Activated B cell treated with CpG ODN at 0.5 μM for 24 hours (primary cell): ENCODE data around the gene GLRX5. TPM values are rescaled to one million over a fixed set of nuclear protein-coding genes. Genes with fewer than 3 reads are reported as not detected.

Source experiments
- ATAC-seq: fragments of 200-7000 bp; cut with Tn5 transposase; one replicate; pipeline ENCODE4 v1.10.0; 2021; ENCODE audit warnings: low read depth, mild to moderate bottlenecking, moderate library complexity
- CTCF ChIA-PET: fragments of 350-600 bp; sonication (Branson Sonifier 250); formaldehyde crosslinking; loops from one replicate; lab custom pipeline; 2021; ENCODE audit warnings: antibody characterized with exemption; lab: Charles Lee
- POLR2A ChIA-PET: fragments of 350-600 bp; sonication (Branson Sonifier 250); formaldehyde crosslinking; loops from one replicate; lab custom pipeline; 2021; ENCODE audit warnings: antibody characterized with exemption; lab: Charles Lee
- DNase-seq: peaks from one replicate; pipeline ENCODE4 v3.0.0; 2022
- H3K27ac Mint-ChIP-seq: one replicate; pipeline ENCODE4 v1.8.0; 2020; ENCODE audit warnings: mixed read lengths
- H3K27me3 Mint-ChIP-seq: one replicate; pipeline ENCODE4 v1.8.0; 2021; ENCODE audit warnings: mixed read lengths
- H3K36me3 Mint-ChIP-seq: one replicate; pipeline ENCODE4 v1.8.0; 2021; ENCODE audit warnings: low read depth, mixed read lengths
- H3K4me1 Mint-ChIP-seq: one replicate; pipeline ENCODE4 v1.8.0; 2021; ENCODE audit warnings: mixed read lengths
- H3K4me3 Mint-ChIP-seq: one replicate; pipeline ENCODE4 v1.8.0; 2020; ENCODE audit warnings: mild to moderate bottlenecking, mixed read lengths
- H3K9me3 Mint-ChIP-seq: one replicate; pipeline ENCODE4 v1.8.0; 2020; ENCODE audit warnings: mixed read lengths
- intact Hi-C: fragments of 100-400 bp; cut with micrococcal nuclease; formaldehyde crosslinking; loops from one replicate; pipeline ENCODE4 v1.15.1; 2024
- total RNA-seq: library from RNA; stranded (reverse); gene quantifications from 2 replicates; pipeline ENCODE4 v1.2.3, GENCODE V29; 2022
- TF ChIP-seq, protein P1 (sequence below): fragments of 200-600 bp; IDR thresholded peaks from one replicate; pipeline ENCODE4 v1.8.0; 2022; ENCODE audit warnings: antibody characterized with exemption, mild to moderate bottlenecking

Gene GLRX5
- total RNA-seq, 1 donor from 2014 or later, result 20.5 TPM

DNA sequence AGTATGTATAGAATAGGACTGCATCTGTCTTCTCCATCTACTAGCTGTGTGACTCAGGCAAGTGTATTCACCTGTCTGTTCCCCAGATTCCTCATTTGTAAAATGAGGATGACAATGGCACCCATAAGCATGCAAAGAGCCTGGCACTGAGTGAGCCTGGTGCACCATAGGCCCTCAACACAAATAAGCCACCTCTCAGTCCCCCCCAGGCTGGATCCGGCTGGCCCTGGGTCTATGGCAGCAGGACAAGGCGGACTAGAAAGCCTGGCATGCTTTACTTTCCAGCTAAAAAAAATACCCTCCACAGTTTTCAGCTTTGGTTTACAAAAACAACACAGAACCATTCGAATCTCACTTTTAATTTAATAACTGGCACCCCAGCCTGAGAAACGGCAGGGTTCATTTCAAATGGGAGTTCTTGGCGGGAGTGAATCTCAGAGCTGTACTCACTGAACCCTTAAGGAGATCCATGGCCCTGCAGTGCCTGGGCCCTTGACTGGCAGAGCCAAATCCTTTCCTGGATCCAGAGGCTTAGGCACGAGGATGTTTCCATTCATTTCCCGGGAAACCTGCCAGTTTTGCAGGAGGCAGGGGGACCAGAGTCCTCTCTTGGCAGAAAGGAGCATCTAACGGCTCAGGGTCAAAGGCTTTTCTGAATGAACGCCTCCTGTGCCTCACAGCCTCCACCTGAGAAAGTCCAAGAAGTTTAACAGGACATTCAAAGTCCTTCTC lies 36.1 kb upstream of the GLRX5 start:
- TF ChIP-seq, protein P1, sequence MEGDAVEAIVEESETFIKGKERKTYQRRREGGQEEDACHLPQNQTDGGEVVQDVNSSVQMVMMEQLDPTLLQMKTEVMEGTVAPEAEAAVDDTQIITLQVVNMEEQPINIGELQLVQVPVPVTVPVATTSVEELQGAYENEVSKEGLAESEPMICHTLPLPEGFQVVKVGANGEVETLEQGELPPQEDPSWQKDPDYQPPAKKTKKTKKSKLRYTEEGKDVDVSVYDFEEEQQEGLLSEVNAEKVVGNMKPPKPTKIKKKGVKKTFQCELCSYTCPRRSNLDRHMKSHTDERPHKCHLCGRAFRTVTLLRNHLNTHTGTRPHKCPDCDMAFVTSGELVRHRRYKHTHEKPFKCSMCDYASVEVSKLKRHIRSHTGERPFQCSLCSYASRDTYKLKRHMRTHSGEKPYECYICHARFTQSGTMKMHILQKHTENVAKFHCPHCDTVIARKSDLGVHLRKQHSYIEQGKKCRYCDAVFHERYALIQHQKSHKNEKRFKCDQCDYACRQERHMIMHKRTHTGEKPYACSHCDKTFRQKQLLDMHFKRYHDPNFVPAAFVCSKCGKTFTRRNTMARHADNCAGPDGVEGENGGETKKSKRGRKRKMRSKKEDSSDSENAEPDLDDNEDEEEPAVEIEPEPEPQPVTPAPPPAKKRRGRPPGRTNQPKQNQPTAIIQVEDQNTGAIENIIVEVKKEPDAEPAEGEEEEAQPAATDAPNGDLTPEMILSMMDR, result no peak
- no peaks in the 10 kb centered on the region for H3K27me3 Mint-ChIP-seq
- peaks cover 96% of the 10 kb centered on the region for H3K4me1 Mint-ChIP-seq
- no peak for DNase-seq
- ATAC-seq, result no peak
- H3K4me3 Mint-ChIP-seq, result no peak overlapping the region
- intact Hi-C loops, result loop anchor here (5.0 kb wide), 1 partner anchor 36 kb away; no protein-coding TSS in a partner anchor
- CTCF ChIA-PET, result no interaction called here
- H3K36me3 Mint-ChIP-seq, result peaks cover 47% of the 10 kb centered on the region
- POLR2A ChIA-PET, result interaction anchor here (1.0 to 9.8 kb wide), 3 partner anchors 15 to 20 kb away, joined by 3 to 85 read pairs (median 4); partner anchors contain the start of gene SYNE3
- peak overlapping the region; percentile 50 for H3K27ac Mint-ChIP-seq
- no peaks in the 10 kb centered on the region for H3K9me3 Mint-ChIP-seq

DNA sequence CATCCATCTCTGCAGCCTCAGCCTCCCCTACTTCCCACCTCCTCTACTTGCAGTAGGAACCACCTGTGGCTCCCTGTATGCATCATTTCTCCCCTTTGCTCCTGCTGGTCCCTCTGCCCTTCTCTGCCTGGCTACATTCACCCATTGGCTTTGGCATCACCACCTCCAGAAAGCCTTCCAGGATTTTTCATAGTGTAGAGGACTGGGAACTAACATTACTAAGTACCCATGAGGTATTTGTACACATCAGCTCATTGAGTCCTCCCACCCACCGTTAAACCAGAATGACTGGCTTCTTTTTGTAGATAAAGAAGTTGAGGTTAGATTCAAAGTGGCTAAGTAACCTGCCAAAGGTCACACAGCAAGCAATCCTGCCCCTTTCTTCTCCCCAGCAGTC lies 35.5 kb upstream of the GLRX5 start:
- Mint-ChIP-seq H3K36me3 (peaks cover 50% of the 10 kb centered on the region), H3K4me1 (peaks cover 96% of the 10 kb centered on the region), H3K27ac (peak overlapping the region; percentile 71), H3K9me3 (no peaks in the 10 kb centered on the region), H3K4me3 (peak overlapping the region; percentile 25), H3K27me3 (no peaks in the 10 kb centered on the region)
- no peak for DNase-seq
- intact Hi-C loops, result loop anchor here (5.0 kb wide), 1 partner anchor 37 kb away; no protein-coding TSS in a partner anchor
- POLR2A ChIA-PET, result interaction anchor here (1.0 to 9.8 kb wide), 3 partner anchors 16 to 19 kb away, joined by 3 to 85 read pairs (median 4); partner anchors contain the start of gene SYNE3
- TF ChIP-seq, protein P1, result no peak
- ATAC-seq, result no peak
- CTCF ChIA-PET, result no interaction called here

DNA sequence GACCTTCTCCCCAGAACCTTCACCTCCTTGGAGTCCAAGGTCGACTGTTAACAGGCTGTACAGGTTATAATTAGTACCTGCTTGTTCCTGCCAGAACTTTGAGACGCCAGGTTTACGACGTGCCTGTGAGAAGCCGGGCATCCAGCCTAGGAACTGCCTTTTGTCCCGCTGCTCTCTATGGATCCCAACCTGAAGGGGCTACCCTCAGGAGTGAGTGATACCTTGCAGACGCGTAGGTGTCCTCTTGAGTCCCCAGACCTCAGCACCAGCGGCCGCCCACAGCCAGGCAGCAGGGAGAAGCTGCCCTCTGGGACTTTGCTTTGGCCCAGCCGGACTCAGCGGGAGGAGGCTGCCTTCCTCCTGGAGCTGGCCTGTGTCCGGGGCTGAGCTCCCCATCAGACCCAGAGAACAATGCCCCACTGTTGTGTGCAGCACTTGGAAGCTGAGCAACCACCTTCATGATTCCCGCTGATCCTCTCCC lies 34.6 kb upstream of the GLRX5 start:
- CTCF ChIA-PET, result no interaction called here
- intact Hi-C loops, result no loop called here
- no peaks in the 10 kb centered on the region for H3K27me3 Mint-ChIP-seq
- peaks cover 56% of the 10 kb centered on the region for H3K36me3 Mint-ChIP-seq
- DNase-seq (no peak), ATAC-seq (no peak)
- H3K9me3 Mint-ChIP-seq, result no peaks in the 10 kb centered on the region
- H3K27ac Mint-ChIP-seq, result peak overlapping the region; percentile 50
- H3K4me1 Mint-ChIP-seq, result peaks cover 96% of the 10 kb centered on the region
- POLR2A ChIA-PET, result interaction anchor here (0.9 to 9.8 kb wide), 2 partner anchors 15 to 18 kb away, joined by 4 to 85 read pairs; partner anchors contain the start of gene SYNE3
- TF ChIP-seq, protein P1, result no peak
- H3K4me3 Mint-ChIP-seq, result no peak overlapping the region

DNA sequence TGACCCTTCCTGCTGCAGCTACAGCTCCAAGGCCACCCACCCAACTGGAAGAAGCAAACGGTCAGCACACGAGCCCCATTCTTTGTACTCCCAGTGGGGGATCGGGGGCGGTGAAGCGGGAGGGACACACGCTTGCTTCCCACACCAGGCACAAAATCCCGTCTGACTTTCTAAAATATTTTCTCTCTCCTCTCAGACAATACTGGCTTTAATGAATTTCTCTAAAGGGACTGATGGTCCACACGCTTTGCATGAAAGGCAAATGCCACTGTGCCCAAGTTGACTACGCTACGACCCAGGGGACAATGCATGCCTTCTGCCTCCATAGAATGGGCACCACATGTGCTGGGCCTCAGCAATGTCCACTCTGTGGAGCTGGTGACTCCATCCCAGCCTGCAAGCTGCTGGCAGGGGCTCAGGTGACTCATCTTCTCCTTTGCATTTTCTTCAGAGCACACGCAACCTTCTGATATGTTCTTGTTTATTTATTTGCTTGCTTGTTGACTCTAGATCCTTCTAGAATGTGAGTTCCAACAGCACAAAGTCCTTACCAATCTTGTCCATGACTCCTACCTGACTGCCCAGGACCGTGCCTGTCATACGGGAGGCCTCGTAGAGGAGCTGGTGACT lies 34.0 kb upstream of the GLRX5 start:
- Mint-ChIP-seq H3K4me3 (peak overlapping the region; percentile 42), H3K27me3 (no peaks in the 10 kb centered on the region), H3K36me3 (peaks cover 60% of the 10 kb centered on the region), H3K4me1 (peaks cover 94% of the 10 kb centered on the region), H3K9me3 (no peaks in the 10 kb centered on the region), H3K27ac (peak overlapping the region; percentile 54)
- ChIA-PET CTCF (interaction anchor here (1.4 kb wide), 1 partner anchor 58 kb away, joined by 5 read pairs; no protein-coding TSS in a partner anchor), POLR2A (interaction anchor here (1.1 to 9.8 kb wide), 2 partner anchors 14 to 18 kb away, joined by 3 to 85 read pairs; partner anchors contain the start of gene SYNE3)
- intact Hi-C loops, result no loop called here
- no peak for ATAC-seq
- no peak for DNase-seq
- TF ChIP-seq, protein P1, result no peak
